ENCODE results near the gene GPC5. TPM values are rescaled to one million over a fixed set of nuclear protein-coding genes. Genes with fewer than 3 reads are reported as not detected.

GPC5 gene
- total RNA-seq, 1 experiment from 2014 or later = 0.26 TPM

GRCh38 chr13:91567485-91568207 lies 169.2 kb downstream of the GPC5 start:
- Histone ChIP-seq H3K4me3 (ENCODE audit: low read depth in 2 of 2, low read length in 2 of 2) (no peak overlapping the region), H3K27me3 (ENCODE audit: control insufficient read depth, insufficient read depth, low read length) (no peaks in the 10 kb centered on the region), H3K4me1 (ENCODE audit: control insufficient read depth, insufficient read depth, low read length) (no peaks in the 10 kb centered on the region), H3K36me3 (ENCODE audit: control insufficient read depth, insufficient read depth, low read length) (no peaks in the 10 kb centered on the region), H3K9me3 (ENCODE audit: control insufficient read depth, insufficient read depth, low read depth, low read length) (no peaks in the 10 kb centered on the region), H3K27ac (ENCODE audit: low read length) (no peak overlapping the region)
- TF ChIP-seq TCF7L2 (IDR thresholded peaks at IDR 0.05; ENCODE audit: low read depth, low read length) (no peak), POLR2AphosphoS5 (IDR thresholded peaks at IDR 0.05; ENCODE audit: low read depth, low read length) (no peak), SIN3A (IDR thresholded peaks at IDR 0.05; ENCODE audit: borderline replicate concordance, insufficient read depth, low read depth, low read length) (no peak), REST (IDR thresholded peaks at IDR 0.05; ENCODE audit: insufficient read depth in 1 of 2, low read depth in 2 of 2, low read length in 1 of 2) (no peak)
- TF ChIP-seq, protein P1, sequence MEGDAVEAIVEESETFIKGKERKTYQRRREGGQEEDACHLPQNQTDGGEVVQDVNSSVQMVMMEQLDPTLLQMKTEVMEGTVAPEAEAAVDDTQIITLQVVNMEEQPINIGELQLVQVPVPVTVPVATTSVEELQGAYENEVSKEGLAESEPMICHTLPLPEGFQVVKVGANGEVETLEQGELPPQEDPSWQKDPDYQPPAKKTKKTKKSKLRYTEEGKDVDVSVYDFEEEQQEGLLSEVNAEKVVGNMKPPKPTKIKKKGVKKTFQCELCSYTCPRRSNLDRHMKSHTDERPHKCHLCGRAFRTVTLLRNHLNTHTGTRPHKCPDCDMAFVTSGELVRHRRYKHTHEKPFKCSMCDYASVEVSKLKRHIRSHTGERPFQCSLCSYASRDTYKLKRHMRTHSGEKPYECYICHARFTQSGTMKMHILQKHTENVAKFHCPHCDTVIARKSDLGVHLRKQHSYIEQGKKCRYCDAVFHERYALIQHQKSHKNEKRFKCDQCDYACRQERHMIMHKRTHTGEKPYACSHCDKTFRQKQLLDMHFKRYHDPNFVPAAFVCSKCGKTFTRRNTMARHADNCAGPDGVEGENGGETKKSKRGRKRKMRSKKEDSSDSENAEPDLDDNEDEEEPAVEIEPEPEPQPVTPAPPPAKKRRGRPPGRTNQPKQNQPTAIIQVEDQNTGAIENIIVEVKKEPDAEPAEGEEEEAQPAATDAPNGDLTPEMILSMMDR (IDR thresholded peaks at IDR 0.05) = no peak
- CTCF ChIA-PET = no interaction called here
- no TSS peak for BruUV-seq (replicated peaks)
- DNase-seq (ENCODE audit: low read depth, low spot score) (no peak), ATAC-seq (no peak)
- POLR2A ChIA-PET = no interaction called here
- intact Hi-C loops (cut with micrococcal nuclease; ENCODE audit: unreplicated experiment) (no loop called here), in situ Hi-C loops (cut with HindIII; ENCODE audit: low pct_unique_long_range_greater_than_20kb, low sequenced_read_pairs) (no loop called here)

GRCh38 chr13:91571681-91572080 lies 173.3 kb downstream of the GPC5 start:
- H3K27ac ChIP-seq (ENCODE audit: low read length) = no peak overlapping the region
- no TSS peak for BruUV-seq (replicated peaks)
- ChIA-PET CTCF (no interaction called here), POLR2A (no interaction called here)
- H3K4me3 ChIP-seq (ENCODE audit: low read depth in 2 of 2, low read length in 2 of 2) = no peak overlapping the region
- no peak for DNase-seq (ENCODE audit: low read depth, low spot score)
- no peak for ATAC-seq
- intact Hi-C loops (cut with micrococcal nuclease; ENCODE audit: unreplicated experiment) (no loop called here), in situ Hi-C loops (cut with HindIII; ENCODE audit: low pct_unique_long_range_greater_than_20kb, low sequenced_read_pairs) (no loop called here)
- no peaks in the 10 kb centered on the region for H3K36me3 ChIP-seq (ENCODE audit: control insufficient read depth, insufficient read depth, low read length)
- H3K9me3 ChIP-seq (ENCODE audit: control insufficient read depth, insufficient read depth, low read depth, low read length) = no peaks in the 10 kb centered on the region
- H3K4me1 ChIP-seq (ENCODE audit: control insufficient read depth, insufficient read depth, low read length) = no peaks in the 10 kb centered on the region
- no peak for TF ChIP-seq SIN3A (IDR thresholded peaks at IDR 0.05; ENCODE audit: borderline replicate concordance, insufficient read depth, low read depth, low read length)
- H3K27me3 ChIP-seq (ENCODE audit: control insufficient read depth, insufficient read depth, low read length) = no peaks in the 10 kb centered on the region

DNA sequence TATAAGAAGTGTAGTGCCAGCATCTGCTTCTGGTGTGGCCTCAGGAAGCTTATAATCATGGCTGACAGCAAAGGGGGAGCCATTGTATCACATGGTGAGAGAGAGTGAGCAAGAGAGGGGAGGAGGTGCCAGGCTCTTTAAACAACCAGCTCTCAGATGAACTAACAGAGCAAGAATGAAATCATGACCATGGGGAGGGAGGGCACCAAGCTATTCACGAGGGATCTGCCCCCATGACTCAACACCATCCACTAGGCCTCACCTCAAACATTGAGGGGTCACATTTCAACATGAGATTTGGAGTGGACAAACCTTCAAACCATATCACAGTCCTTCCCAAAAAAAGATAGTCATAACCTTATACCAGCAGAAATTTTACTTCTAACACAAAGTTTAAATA lies 174.0 kb downstream of the GPC5 start:
- ChIA-PET POLR2A (no interaction called here), CTCF (no interaction called here)
- no TSS peak for BruUV-seq (replicated peaks)
- H3K36me3 ChIP-seq (ENCODE audit: control insufficient read depth, insufficient read depth, low read length) = no peaks in the 10 kb centered on the region
- no peaks in the 10 kb centered on the region for H3K27me3 ChIP-seq (ENCODE audit: control insufficient read depth, insufficient read depth, low read length)
- in situ Hi-C loops (cut with HindIII; ENCODE audit: low pct_unique_long_range_greater_than_20kb, low sequenced_read_pairs) (no loop called here), intact Hi-C loops (cut with micrococcal nuclease; ENCODE audit: unreplicated experiment) (no loop called here)
- no peak overlapping the region for H3K4me3 ChIP-seq (ENCODE audit: low read depth in 2 of 2, low read length in 2 of 2)
- no peak overlapping the region for H3K27ac ChIP-seq (ENCODE audit: low read length)
- TF ChIP-seq REST (IDR thresholded peaks at IDR 0.05; ENCODE audit: insufficient read depth in 1 of 2, low read depth in 2 of 2, low read length in 1 of 2) = no peak
- TF ChIP-seq, protein P1 (IDR thresholded peaks at IDR 0.05) = no peak
- TF ChIP-seq POLR2AphosphoS5 (IDR thresholded peaks at IDR 0.05; ENCODE audit: low read depth, low read length) = no peak
- TF ChIP-seq SIN3A (IDR thresholded peaks at IDR 0.05; ENCODE audit: borderline replicate concordance, insufficient read depth, low read depth, low read length) = no peak
- no peak for TF ChIP-seq TCF7L2 (IDR thresholded peaks at IDR 0.05; ENCODE audit: low read depth, low read length)
- H3K9me3 ChIP-seq (ENCODE audit: control insufficient read depth, insufficient read depth, low read depth, low read length) = no peaks in the 10 kb centered on the region
- no peak for DNase-seq (ENCODE audit: low read depth, low spot score)
- no peak for ATAC-seq
- H3K4me1 ChIP-seq (ENCODE audit: control insufficient read depth, insufficient read depth, low read length) = no peaks in the 10 kb centered on the region
